Measurements from ENCODE around the gene DNAJB14. TPM values are rescaled to one million over a fixed set of nuclear protein-coding genes. Genes with fewer than 3 reads are reported as not detected.
A peak's percentile ranks its signal among the peaks of the same experiment; 100 is the strongest.

Gene DNAJB14
- total and polyA plus RNA-seq, 2 donors (not counting 1 experiment from before 2014, with no cell fraction given): 25.1 to 41.5 TPM

GRCh38 chr4:99965674-99966350 is 19.4 kb upstream of the DNAJB14 start:
- no peak for TF ChIP-seq CTCF (conservative IDR thresholded peaks at IDR 0.05 in 1 of 2, IDR thresholded peaks at IDR 0.05 in 1 of 2; ENCODE audit: low read depth in 1 of 2, low read length in 2 of 2)
- no peak for TF ChIP-seq EZH2 (IDR thresholded peaks at IDR 0.05; ENCODE audit: low read length, missing control alignments)
- no peaks in the 10 kb centered on the region for H3K79me2 ChIP-seq (ENCODE audit: control insufficient read depth, insufficient read depth, low read length)
- H3K36me3 ChIP-seq (ENCODE audit: control insufficient read depth, insufficient read depth, low read length): no peaks in the 10 kb centered on the region
- no peak for DNase-seq (ENCODE audit: low read depth in 2 of 2)
- no peak overlapping the region for H3K9ac ChIP-seq (ENCODE audit: insufficient read depth, low read length)
- no peaks in the 10 kb centered on the region for H3K27me3 ChIP-seq (ENCODE audit: control insufficient read depth, insufficient read depth, low read length)
- no peaks in the 10 kb centered on the region for H4K20me1 ChIP-seq (ENCODE audit: control insufficient read depth, extremely low read depth, insufficient read depth, low read length)
- H3K4me1 ChIP-seq (ENCODE audit: control insufficient read depth, extremely low read depth, insufficient read depth, low read length): peaks cover 5% of the 10 kb centered on the region
- H2AFZ ChIP-seq (ENCODE audit: low read length): peak overlapping the region; percentile 18
- H3K4me3 ChIP-seq (replicated peaks in 1 of 4; ENCODE audit: control extremely low read depth in 1 of 4, insufficient read depth in 1 of 4, low read depth in 3 of 4, low read length in 4 of 4): no peak overlapping the region
- no peak overlapping the region for H3K27ac ChIP-seq (ENCODE audit: insufficient read depth, low read length)
- no peaks in the 10 kb centered on the region for H3K9me3 ChIP-seq (ENCODE audit: control insufficient read depth, insufficient read depth, low read depth, low read length)
- no peak overlapping the region for H3K4me2 ChIP-seq (ENCODE audit: extremely low read depth, insufficient read depth, low read length)

GRCh38 chr4:99965173-99965572 is 18.8 kb upstream of the DNAJB14 start:
- Histone ChIP-seq H3K9ac (ENCODE audit: insufficient read depth, low read length) (no peak overlapping the region), H3K27me3 (ENCODE audit: control insufficient read depth, insufficient read depth, low read length) (no peaks in the 10 kb centered on the region), H3K27ac (ENCODE audit: insufficient read depth, low read length) (no peak overlapping the region), H4K20me1 (ENCODE audit: control insufficient read depth, extremely low read depth, insufficient read depth, low read length) (no peaks in the 10 kb centered on the region), H2AFZ (ENCODE audit: low read length) (no peak overlapping the region), H3K9me3 (ENCODE audit: control insufficient read depth, insufficient read depth, low read depth, low read length) (no peaks in the 10 kb centered on the region), H3K4me2 (ENCODE audit: extremely low read depth, insufficient read depth, low read length) (no peak overlapping the region), H3K4me3 (replicated peaks in 1 of 4; ENCODE audit: control extremely low read depth in 1 of 4, insufficient read depth in 1 of 4, low read depth in 3 of 4, low read length in 4 of 4) (no peak overlapping the region), H3K36me3 (ENCODE audit: control insufficient read depth, insufficient read depth, low read length) (no peaks in the 10 kb centered on the region), H3K79me2 (ENCODE audit: control insufficient read depth, insufficient read depth, low read length) (no peaks in the 10 kb centered on the region), H3K4me1 (ENCODE audit: control insufficient read depth, extremely low read depth, insufficient read depth, low read length) (peaks cover 5% of the 10 kb centered on the region)
- no peak for TF ChIP-seq EZH2 (IDR thresholded peaks at IDR 0.05; ENCODE audit: low read length, missing control alignments)
- no peak for TF ChIP-seq CTCF (conservative IDR thresholded peaks at IDR 0.05 in 1 of 2, IDR thresholded peaks at IDR 0.05 in 1 of 2; ENCODE audit: low read depth in 1 of 2, low read length in 2 of 2)
- no peak for DNase-seq (ENCODE audit: low read depth in 2 of 2)

- no peak for DNase-seq (ENCODE audit: low read depth in 2 of 2)
- Histone ChIP-seq H3K27ac (ENCODE audit: insufficient read depth, low read length) (no peak overlapping the region), H3K4me3 (replicated peaks in 1 of 4; ENCODE audit: control extremely low read depth in 1 of 4, insufficient read depth in 1 of 4, low read depth in 3 of 4, low read length in 4 of 4) (no peak overlapping the region), H3K27me3 (ENCODE audit: control insufficient read depth, insufficient read depth, low read length) (no peaks in the 10 kb centered on the region), H3K9me3 (ENCODE audit: control insufficient read depth, insufficient read depth, low read depth, low read length) (no peaks in the 10 kb centered on the region), H3K4me1 (ENCODE audit: control insufficient read depth, extremely low read depth, insufficient read depth, low read length) (no peaks in the 10 kb centered on the region), H2AFZ (ENCODE audit: low read length) (no peak overlapping the region), H3K9ac (ENCODE audit: insufficient read depth, low read length) (no peak overlapping the region), H3K79me2 (ENCODE audit: control insufficient read depth, insufficient read depth, low read length) (no peaks in the 10 kb centered on the region), H3K4me2 (ENCODE audit: extremely low read depth, insufficient read depth, low read length) (no peak overlapping the region), H4K20me1 (ENCODE audit: control insufficient read depth, extremely low read depth, insufficient read depth, low read length) (no peaks in the 10 kb centered on the region), H3K36me3 (ENCODE audit: control insufficient read depth, insufficient read depth, low read length) (no peaks in the 10 kb centered on the region)
- TF ChIP-seq CTCF (conservative IDR thresholded peaks at IDR 0.05 in 1 of 2, IDR thresholded peaks at IDR 0.05 in 1 of 2; ENCODE audit: low read depth in 1 of 2, low read length in 2 of 2) (no peak), EZH2 (IDR thresholded peaks at IDR 0.05; ENCODE audit: low read length, missing control alignments) (no peak)
Measured at GRCh38 chr4:99961711-99962110, 15.3 kb upstream of the DNAJB14 start.
